ENCODE measurements around the gene GRIK4.
A peak's percentile ranks its signal among the peaks of the same experiment; 100 is the strongest.
"Not testable (repeated sequence)": the region's sequence is repeated elsewhere in the genome, so short reads cannot be mapped to it uniquely, and the experiment has no call there.

The GRIK4 gene

GRCh38 chr11:120575461-120575860 is 63.9 kb downstream of the GRIK4 start:
- Mint-ChIP-seq H3K27me3 (peaks cover 30 to 51% of the 10 kb centered on the region in 2 donors), H3K4me1 (peaks cover 20 to 26% of the 10 kb centered on the region in 2 donors), H3K9me3 (no peaks in the 10 kb centered on the region), H3K36me3 (peaks cover 0 to 9% of the 10 kb centered on the region in 2 donors), H3K4me3 (no peak overlapping the region), H3K27ac (no peak overlapping the region)
- DNase-seq (no peak), ATAC-seq (replicated peaks) (no peak)

- Mint-ChIP-seq H3K9me3 (no peaks in the 10 kb centered on the region), H3K27me3 (peaks cover 29 to 43% of the 10 kb centered on the region in 2 donors), H3K4me3 (no peak overlapping the region), H3K27ac (no peak overlapping the region), H3K4me1 (peaks cover 26 to 37% of the 10 kb centered on the region in 2 donors), H3K36me3 (peaks cover 0 to 9% of the 10 kb centered on the region in 2 donors)
- DNase-seq (no peak), ATAC-seq (replicated peaks) (no peak)
Measured at GRCh38 chr11:120576606-120577005, 65.1 kb downstream of the GRIK4 start.

DNA sequence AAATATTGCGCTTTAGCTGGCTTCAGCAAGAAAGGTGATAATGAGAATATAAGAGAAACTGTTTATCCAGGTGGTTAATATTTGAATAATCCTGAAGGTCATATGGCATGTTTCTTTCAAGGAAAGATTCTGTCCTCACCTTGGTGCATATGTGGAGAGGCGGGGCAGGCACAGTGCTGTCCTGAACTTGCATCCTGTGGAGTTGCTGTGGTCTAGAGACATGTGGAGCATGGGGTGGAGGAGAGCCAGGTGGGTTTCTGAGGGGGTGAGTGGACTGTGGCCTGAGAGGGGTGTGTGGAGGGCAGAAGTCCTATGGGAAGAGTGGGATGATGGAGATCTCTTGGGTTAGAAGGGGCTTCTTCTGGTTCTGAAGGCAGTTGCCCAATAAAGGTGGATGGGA is 65.5 kb downstream of the GRIK4 start:
- Mint-ChIP-seq H3K4me3 (no peak overlapping the region), H3K4me1 (peaks cover 26 to 38% of the 10 kb centered on the region in 2 donors), H3K27ac (no peak overlapping the region), H3K27me3 (peaks cover 25 to 39% of the 10 kb centered on the region in 2 donors), H3K9me3 (no peaks in the 10 kb centered on the region), H3K36me3 (peaks cover 0 to 8% of the 10 kb centered on the region in 2 donors)
- DNase-seq (no peak), ATAC-seq (replicated peaks) (no peak)

GRCh38 chr11:120577624-120578363 is 66.2 kb downstream of the GRIK4 start:
- H3K9me3 Mint-ChIP-seq: peaks cover 0 to under 1% of the 10 kb centered on the region in 2 donors
- ATAC-seq (replicated peaks): peak in 1 of 2 donors; percentile 19
- H3K27me3 Mint-ChIP-seq: peaks cover 18 to 31% of the 10 kb centered on the region in 2 donors
- peak overlapping the region; percentile 7 for H3K27ac Mint-ChIP-seq
- H3K4me3 Mint-ChIP-seq: peak overlapping the region in 1 of 2 donors; percentile 24
- H3K36me3 Mint-ChIP-seq: peaks cover 0 to 6% of the 10 kb centered on the region in 2 donors
- no peak for DNase-seq
- H3K4me1 Mint-ChIP-seq: peaks cover 26 to 38% of the 10 kb centered on the region in 2 donors

GRCh38 chr11:120578596-120579154 is 67.1 kb downstream of the GRIK4 start:
- peaks cover 25 to 33% of the 10 kb centered on the region in 2 donors for H3K27me3 Mint-ChIP-seq
- ATAC-seq (replicated peaks) (no peak), DNase-seq (no peak)
- no peak overlapping the region for H3K4me3 Mint-ChIP-seq
- H3K4me1 Mint-ChIP-seq: peaks cover 26 to 38% of the 10 kb centered on the region in 2 donors
- peaks cover 3 to 10% of the 10 kb centered on the region in 2 donors for H3K36me3 Mint-ChIP-seq
- peak overlapping the region; percentile 48 for H3K27ac Mint-ChIP-seq
- peaks cover 6 to 8% of the 10 kb centered on the region in 2 donors for H3K9me3 Mint-ChIP-seq

- Mint-ChIP-seq H3K4me1 (peaks cover 26 to 38% of the 10 kb centered on the region in 2 donors), H3K27me3 (peaks cover 18 to 42% of the 10 kb centered on the region in 2 donors), H3K36me3 (peaks cover 3 to 13% of the 10 kb centered on the region in 2 donors), H3K4me3 (peak overlapping the region; percentile 44 to 53), H3K27ac (peak overlapping the region; percentile 48), H3K9me3 (peaks cover 12 to 18% of the 10 kb centered on the region in 2 donors)
- DNase-seq (peak; percentile 44), ATAC-seq (replicated peaks) (peak; percentile 74 to 83)
Measured at GRCh38 chr11:120579611-120580031, 68.1 kb downstream of the GRIK4 start.

DNA sequence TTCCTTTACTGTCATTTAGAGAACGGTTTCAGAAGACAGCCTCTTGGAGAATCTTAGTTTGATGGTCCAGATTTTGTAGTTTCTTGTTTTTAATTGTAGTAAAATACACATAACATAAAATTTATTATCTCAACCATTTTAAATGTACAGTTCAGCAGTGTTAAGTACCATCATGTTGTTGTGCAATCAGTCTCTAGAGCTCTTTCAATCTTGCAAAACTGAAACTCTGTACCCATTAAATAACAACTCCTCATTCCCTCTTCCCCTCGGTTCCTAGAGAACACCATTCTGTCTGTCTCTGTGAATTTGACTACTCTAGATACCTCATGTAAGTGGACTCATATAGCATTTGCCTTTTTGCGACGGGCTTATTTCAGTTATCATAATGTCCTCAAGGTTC is 69.8 kb downstream of the GRIK4 start:
- no peak for ATAC-seq (replicated peaks)
- Mint-ChIP-seq H3K27ac (peak overlapping the region; percentile 26), H3K36me3 (peaks cover 3 to 20% of the 10 kb centered on the region in 2 donors), H3K27me3 (peaks cover 24 to 51% of the 10 kb centered on the region in 2 donors), H3K4me1 (peaks cover 31 to 44% of the 10 kb centered on the region in 2 donors), H3K9me3 (peaks cover 12 to 22% of the 10 kb centered on the region in 2 donors), H3K4me3 (peak overlapping the region; percentile 19 to 39)
- DNase-seq: no peak

GRCh38 chr11:120582535-120582934 is 71.0 kb downstream of the GRIK4 start:
- Mint-ChIP-seq H3K4me1 (peaks cover 28 to 45% of the 10 kb centered on the region in 2 donors), H3K9me3 (peaks cover 12 to 22% of the 10 kb centered on the region in 2 donors), H3K27me3 (peaks cover 16 to 47% of the 10 kb centered on the region in 2 donors), H3K36me3 (peaks cover 3 to 17% of the 10 kb centered on the region in 2 donors)
- not testable (repeated sequence) for H3K4me3 Mint-ChIP-seq; H3K27ac Mint-ChIP-seq; DNase-seq; ATAC-seq (replicated peaks)

DNA sequence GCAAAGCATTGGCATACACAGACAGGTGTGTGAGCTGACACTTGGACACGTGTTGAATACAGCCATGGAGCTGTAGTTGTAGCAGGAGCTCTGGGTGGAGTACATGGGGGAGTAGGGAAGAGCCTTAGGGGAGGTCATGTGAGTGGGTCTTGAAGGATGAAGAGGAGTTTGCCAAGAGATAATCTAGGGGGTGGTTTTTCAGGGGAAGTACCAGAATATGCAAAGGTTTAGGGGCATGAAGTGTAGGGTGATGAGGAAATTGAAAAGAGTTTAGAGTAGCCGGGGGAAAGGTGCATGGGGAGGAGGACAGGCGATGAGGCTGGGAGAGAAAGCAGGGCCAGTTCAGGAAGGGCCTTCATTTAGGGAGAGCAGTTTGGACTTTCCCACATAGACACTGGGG is 74.5 kb downstream of the GRIK4 start:
- Mint-ChIP-seq H3K27me3 (peaks cover 24 to 45% of the 10 kb centered on the region in 2 donors), H3K27ac (peak overlapping the region; percentile 1), H3K9me3 (peaks cover 12 to 22% of the 10 kb centered on the region in 2 donors), H3K4me3 (no peak overlapping the region), H3K36me3 (peaks cover 3 to 14% of the 10 kb centered on the region in 2 donors), H3K4me1 (peaks cover 12 to 14% of the 10 kb centered on the region in 2 donors)
- no peak for DNase-seq
- ATAC-seq (replicated peaks): no peak

GRCh38 chr11:120586728-120587127 is 75.2 kb downstream of the GRIK4 start:
- no peak for ATAC-seq (replicated peaks)
- H3K4me3 Mint-ChIP-seq: no peak overlapping the region
- peaks cover 28 to 45% of the 10 kb centered on the region in 2 donors for H3K27me3 Mint-ChIP-seq
- DNase-seq: no peak
- peaks cover 7 to 8% of the 10 kb centered on the region in 2 donors for H3K4me1 Mint-ChIP-seq
- H3K36me3 Mint-ChIP-seq: peaks cover 3 to 14% of the 10 kb centered on the region in 2 donors
- peaks cover 12 to 22% of the 10 kb centered on the region in 2 donors for H3K9me3 Mint-ChIP-seq
- H3K27ac Mint-ChIP-seq: no peak overlapping the region

DNA sequence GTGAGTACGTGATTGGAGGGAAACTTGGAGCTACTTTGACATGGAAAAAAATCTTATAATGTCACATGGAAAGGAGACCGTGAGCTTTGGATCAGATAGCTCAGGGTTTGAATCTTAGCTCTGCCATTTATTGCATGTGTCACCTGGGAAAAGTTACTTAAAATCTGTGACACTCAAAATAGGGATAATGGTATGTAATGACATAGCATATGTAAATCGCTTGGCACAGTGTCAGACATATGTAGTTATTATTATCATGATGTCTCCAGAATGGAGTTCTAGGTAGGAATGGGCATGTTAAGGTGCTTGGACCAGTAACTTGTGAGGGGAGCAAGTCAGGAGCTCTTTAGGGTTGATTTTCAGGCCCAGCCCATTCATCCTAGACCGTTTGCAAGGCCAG is 75.8 kb downstream of the GRIK4 start:
- no peak overlapping the region for H3K4me3 Mint-ChIP-seq
- H3K27me3 Mint-ChIP-seq: peaks cover 29 to 46% of the 10 kb centered on the region in 2 donors
- no peak for DNase-seq
- peaks cover 3 to 14% of the 10 kb centered on the region in 2 donors for H3K36me3 Mint-ChIP-seq
- peaks cover 12 to 22% of the 10 kb centered on the region in 2 donors for H3K9me3 Mint-ChIP-seq
- peaks cover 7 to 8% of the 10 kb centered on the region in 2 donors for H3K4me1 Mint-ChIP-seq
- no peak overlapping the region for H3K27ac Mint-ChIP-seq
- no peak for ATAC-seq (replicated peaks)

GRCh38 chr11:120589376-120589775 is 77.8 kb downstream of the GRIK4 start:
- Mint-ChIP-seq H3K4me1 (peaks cover 7 to 8% of the 10 kb centered on the region in 2 donors), H3K9me3 (peaks cover under 1 to 7% of the 10 kb centered on the region in 2 donors), H3K27me3 (peaks cover 36 to 48% of the 10 kb centered on the region in 2 donors), H3K36me3 (peaks cover 3 to 15% of the 10 kb centered on the region in 2 donors), H3K27ac (no peak overlapping the region), H3K4me3 (no peak overlapping the region)
- no peak for DNase-seq
- no peak for ATAC-seq (replicated peaks)

DNA sequence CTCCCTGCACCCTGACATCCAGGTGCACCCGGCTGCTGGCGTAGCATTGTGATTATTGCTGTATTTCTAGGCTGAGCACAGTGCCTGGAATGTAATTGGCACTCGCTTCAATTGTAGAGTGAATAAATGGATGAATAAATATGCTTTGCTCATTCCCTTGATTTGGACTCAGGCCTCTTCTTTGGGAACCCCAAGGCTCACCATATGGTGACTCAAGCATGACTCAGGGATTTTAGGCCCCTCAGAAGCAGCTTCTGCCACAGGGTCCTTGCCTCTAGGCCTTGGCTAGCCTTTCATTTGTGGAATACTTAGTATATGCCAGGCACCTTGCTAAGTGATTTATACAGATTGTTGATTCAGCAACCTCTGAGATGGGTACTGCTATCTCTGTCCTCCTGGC is 78.9 kb downstream of the GRIK4 start:
- Mint-ChIP-seq H3K9me3 (peaks cover 0 to 3% of the 10 kb centered on the region in 2 donors), H3K27ac (no peak overlapping the region), H3K4me1 (peaks cover 7 to 8% of the 10 kb centered on the region in 2 donors), H3K36me3 (peaks cover 3 to 14% of the 10 kb centered on the region in 2 donors), H3K4me3 (no peak overlapping the region), H3K27me3 (peaks cover 35 to 37% of the 10 kb centered on the region in 2 donors)
- DNase-seq (no peak), ATAC-seq (replicated peaks) (no peak)

DNA sequence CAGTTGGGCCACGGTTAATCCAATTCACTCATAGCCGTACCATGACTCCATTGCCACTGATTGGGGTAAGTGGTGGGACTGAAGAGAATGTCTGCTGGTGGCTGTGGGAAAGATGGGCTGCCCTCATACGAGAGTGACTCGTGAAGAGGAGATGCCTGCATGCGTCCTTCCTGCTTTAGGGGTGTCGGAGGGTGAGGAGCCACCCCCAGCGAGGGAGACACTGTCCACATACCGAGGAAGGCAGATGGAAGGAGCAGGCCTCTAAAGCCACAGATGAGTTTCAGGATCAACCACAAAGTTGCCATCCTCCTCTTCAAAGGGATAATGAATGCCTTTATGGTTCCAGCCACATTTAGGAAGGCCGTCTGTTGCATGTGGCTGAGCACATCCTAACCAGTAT is 83.2 kb downstream of the GRIK4 start:
- Mint-ChIP-seq H3K9me3 (no peaks in the 10 kb centered on the region), H3K27me3 (peaks cover 26 to 42% of the 10 kb centered on the region in 2 donors), H3K4me3 (no peak overlapping the region), H3K36me3 (peaks cover 3 to 8% of the 10 kb centered on the region in 2 donors), H3K4me1 (peaks cover 0 to 2% of the 10 kb centered on the region in 2 donors), H3K27ac (no peak overlapping the region)
- DNase-seq: no peak
- no peak for ATAC-seq (replicated peaks)
